Stimulated activated CD4-positive, alpha-beta T cell treated with anti-CD3 and anti-CD28 coated beads, TNF-alpha, amount 100 ng/mL, for 48 hours (primary cell): ENCODE measurements around the gene ZFP57.

Experiments used
- DNase-seq, 3 donors: peaks; one replicate each; pipeline ENCODE4 v3.0.0-alpha.2; 2020; ENCODE audit warnings: low read depth in 3 of 3

Gene ZFP57

DNA sequence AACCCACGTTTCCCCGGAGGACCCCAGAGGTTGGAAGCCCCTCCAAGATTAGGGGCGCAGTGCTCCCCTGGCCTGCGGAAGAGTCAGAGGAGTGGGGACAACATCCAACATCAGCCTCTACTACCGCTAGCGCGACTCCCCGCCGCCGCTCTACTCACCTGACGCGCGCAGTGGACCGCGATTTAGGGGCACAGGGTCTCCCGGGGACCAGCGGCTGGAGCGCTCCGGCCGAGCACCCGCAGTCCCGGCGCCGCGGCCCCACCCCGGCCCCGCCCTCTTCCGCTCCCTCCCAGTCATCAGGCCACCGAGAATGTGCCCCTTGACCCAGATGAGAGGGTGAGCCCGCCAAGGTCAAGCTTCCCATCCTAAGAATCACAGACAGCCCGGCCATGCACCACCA is at the start of gene ZFP57:
Gene ZFP57 (minus strand): TSS at position 249 of the 400 bp plus-strand sequence. CDS start 4,149 bp downstream, outside the sequence.
- no peak for DNase-seq

DNA sequence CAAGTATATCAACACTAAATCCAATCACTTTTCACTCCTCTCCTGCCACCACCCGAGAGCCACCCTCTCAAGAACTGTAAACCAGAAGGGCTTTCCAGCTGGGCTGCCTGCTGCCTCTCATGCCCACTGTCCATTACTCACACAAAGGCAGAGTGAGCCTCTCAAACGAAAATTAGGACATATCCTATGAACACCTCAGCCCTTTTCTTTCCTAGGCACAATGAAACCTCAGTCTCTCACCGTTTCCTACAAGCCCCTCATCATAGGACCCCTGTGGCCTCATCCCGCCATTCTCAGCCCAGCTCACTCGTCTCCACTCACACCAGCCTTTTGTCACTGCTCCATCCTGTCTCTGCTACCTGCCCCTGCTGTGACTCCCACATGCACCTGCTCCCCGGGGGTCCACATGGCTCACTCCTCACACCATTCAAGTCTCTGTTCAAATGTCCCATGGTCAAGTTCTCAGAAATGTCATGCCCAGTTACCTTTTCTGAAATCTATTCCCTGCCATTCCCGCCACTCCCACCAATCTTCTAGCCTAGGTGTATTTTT is 49.7 kb upstream of the ZFP57 start:
- DNase-seq: no peak

DNA sequence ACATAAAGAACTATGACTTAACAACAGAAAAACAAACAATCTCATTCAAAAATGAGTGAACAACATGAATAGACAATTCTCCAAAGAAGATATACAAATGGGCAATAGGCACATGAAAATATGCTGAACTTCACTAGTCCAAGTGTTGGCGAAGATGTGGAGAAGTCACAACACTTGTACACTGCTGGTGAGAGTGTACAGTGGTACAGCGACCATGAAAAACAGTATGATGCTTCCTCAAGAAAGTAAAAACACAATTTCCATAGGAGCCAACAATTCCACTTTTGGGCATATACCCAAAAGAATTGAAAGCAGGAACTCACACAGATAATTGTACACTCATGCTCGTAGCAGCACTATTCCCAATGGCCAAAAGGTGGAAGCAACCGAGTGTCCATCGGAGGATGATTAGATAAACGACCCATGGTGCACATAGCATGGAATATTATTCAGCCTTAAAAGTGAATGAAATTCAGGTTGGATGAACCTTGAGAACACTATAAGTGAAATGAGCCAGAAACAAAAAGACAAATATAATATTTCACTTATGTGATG is 48.9 kb upstream of the ZFP57 start:
- no peak for DNase-seq

DNA sequence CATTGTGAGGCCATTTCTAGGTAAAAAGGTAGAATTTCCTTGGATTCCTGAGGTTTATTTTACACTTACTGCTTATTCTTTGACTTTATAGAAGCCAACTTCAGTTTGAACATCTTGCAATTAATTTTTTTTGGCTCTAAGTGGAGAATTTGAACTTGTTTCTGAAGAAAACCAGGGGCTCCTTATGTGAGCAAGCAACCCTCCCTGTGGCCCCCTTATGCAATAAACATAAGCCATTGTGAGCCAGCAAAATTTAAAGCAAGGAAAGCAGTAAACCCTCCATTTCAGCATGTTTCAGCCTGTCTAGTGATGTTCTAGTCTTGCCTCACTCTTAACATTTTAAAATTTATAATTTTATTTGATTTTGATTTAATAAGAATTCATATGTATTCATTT is 47.9 kb upstream of the ZFP57 start:
- DNase-seq: no peak

DNA sequence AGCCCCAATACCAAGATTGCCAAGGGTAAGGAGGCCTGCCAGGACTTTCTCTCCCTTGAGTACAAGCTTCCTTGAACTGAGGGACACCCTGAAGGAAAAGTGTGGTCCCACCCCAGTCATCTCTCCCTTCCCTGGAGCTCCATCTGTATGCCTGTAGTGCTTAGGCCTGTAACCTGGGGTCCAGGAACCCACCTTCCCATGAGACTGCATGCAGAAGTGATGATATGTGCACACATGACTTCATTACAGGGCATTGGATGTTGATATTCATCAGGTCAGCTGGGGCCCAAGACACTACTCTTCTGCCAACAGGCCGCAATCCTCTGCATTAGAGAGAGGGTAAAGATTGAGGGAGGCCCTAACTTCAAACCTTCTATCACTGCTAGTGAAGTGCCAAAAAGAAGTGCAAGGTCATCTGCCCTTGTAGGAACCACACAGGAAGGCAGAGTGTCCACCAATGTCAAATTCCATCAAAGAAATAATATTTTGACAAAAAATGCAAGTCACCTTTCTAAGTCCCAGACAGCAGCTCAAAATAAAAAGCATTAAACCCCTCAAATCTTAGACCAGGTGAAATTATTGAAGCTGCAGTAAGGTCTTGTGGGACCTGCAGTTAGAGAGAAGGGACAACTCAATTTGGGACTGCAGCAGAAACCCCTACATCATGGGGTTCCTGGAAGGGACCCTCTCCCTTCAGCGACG is 47.4 kb upstream of the ZFP57 start:
- DNase-seq: no peak

DNA sequence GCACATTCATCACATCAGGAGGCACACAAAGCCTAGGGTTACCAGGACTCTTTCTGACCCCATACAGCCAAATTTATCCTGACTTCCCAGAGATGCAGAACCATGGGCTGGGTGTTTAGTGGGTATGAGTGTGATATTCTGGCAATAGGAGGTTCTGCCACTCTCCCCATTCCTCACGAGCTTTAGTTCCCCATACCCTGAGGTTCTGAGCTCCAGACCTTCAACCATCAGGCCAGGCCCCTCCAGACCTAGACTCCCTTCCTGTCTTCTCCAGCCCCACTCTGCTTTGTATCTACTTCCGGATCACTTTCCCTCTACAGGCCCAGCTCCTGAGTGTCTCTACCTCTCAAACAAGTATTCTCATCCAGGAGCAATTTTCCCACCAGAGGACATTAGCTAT is 46.7 kb upstream of the ZFP57 start:
- no peak for DNase-seq

DNA sequence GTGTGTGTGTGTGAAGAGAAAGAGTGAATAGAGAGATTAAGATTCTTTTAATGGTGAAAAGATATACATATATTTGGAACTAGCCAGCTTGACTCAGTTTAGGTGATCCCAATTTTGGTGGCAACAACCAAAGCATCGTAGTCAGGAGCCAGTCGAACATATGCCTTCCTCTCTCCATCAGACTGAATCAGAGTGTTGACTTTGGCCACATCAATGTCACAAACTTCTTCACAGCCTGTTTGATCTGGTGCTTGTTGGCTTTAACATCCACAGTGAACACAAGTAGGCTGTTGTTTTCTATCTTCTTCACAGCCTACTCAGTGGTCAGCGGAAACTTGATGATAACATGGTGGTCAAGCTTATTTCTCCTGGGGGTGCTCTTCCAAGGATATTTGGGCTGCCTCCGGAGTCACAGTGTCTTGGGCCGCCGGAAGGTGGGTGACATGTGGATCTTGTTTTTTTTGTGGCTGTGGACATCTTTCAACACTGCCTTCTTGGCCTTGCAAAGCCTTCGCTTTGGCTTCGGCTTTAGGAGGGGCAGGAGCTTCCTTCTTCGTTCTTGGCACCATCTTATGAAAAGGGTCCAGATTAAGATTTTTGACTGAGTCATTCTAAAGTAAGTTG is 45.7 kb upstream of the ZFP57 start:
- no peak for DNase-seq

DNA sequence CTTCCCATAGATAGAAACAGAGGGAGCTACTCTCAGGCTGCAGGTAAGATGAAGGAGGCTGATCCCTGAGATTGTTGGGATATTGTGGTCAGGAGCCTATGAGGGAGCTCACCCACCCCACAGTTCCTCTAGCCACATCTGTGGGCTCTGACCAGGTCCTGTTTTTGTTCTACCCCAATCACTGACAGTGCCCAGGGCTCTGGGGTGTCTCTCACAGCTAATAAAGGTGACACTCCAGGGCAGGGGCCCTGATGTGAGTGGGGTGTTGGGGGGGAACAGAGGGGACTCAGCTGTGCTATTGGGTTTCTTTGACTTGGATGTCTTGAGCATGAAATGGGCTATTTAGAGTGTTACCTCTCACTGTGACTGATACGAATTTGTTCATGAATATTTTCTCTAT is 45.0 kb upstream of the ZFP57 start:
- no peak for DNase-seq

DNA sequence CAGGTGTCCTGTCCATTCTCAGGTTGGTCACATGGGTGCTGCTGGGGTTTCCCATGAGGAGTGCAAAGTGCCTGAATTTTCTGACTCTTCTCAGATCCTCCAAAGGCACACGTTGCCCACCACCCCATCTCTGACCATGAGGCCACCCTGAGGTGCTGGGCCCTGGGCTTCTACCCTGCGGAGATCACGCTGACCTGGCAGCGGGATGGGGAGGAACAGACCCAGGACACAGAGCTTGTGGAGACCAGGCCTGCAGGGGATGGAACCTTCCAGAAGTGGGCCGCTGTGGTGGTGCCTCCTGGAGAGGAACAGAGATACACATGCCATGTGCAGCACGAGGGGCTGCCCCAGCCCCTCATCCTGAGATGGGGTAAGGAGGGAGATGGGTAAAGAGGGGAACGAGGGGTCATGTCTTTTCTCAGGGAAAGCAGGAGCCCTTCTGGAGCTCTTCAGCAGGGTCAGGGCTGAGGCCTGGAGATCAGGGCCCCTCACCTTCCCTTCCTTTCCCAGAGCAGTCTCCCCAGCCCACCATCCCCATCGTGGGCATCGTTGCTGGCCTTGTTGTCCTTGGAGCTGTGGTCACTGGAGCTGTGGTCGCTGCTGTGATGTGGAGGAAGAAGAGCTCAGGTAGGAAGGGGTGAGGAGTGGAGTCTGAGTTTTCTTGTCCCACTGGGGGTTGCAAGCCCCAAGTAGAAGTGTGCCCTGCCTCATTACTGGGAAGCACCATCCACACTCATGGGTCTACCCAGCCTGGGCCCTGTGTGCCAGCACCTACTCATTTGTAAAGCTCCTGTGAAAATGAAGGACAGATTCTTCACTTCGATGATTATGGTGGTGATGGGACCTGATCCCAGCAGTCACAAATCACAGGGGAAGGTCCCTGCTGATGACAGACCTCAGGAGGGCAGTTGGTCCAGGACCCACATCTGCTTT is 44.3 kb upstream of the ZFP57 start:
- no peak for DNase-seq

DNA sequence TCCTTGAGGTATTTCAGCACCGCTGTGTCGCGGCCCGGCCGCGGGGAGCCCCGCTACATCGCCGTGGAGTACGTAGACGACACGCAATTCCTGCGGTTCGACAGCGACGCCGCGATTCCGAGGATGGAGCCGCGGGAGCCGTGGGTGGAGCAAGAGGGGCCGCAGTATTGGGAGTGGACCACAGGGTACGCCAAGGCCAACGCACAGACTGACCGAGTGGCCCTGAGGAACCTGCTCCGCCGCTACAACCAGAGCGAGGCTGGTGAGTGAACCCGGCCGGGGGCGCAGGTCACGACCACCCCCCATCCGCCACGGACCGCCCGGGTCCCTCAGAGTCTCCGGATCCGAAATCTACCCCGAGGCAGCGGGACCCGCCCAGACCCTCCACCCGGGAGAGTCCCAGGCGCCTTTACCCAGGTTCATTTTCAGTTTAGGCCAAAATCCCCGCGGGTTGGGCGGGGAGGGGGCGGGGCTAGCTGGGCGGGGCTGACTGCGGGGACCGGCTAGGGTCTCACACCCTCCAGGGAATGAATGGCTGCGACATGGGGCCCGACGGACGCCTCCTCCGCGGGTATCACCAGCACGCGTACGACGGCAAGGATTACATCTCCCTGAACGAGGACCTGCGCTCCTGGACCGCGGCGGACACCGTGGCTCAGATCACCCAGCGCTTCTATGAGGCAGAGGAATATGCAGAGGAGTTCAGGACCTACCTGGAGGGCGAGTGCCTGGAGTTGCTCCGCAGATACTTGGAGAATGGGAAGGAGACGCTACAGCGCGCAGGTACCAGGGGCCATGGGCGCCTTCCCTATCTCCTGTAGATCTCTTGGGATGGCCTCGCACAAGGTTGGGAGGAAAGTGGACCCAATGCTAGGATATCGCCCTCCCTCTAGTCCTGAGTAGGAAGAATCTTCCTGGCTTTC is 43.0 kb upstream of the ZFP57 start:
- peak; percentile 52 to 66 (median 56) for DNase-seq

DNA sequence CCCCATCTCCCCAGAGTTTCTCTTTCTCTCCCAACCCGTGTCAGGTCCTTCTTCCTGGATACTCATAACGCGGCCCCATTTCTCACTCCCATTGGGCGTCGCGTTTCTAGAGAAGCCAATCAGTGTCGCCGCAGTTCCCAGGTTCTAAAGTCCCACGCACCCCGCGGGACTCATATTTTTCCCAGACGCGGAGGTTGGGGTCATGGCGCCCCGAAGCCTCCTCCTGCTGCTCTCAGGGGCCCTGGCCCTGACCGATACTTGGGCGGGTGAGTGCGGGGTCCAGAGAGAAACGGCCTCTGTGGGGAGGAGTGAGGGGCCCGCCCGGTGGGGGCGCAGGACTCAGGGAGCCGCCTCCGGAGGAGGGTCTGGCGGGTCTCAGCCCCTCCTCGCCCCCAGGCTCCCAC is 42.3 kb upstream of the ZFP57 start, which contains the start of gene HLA-F:
Gene HLA-F (plus strand): TSS at position 173 of the 404 bp plus-strand sequence. CDS start 30 bp downstream, at position 203.
- DNase-seq: peak; percentile 63 to 70 (median 65)

DNA sequence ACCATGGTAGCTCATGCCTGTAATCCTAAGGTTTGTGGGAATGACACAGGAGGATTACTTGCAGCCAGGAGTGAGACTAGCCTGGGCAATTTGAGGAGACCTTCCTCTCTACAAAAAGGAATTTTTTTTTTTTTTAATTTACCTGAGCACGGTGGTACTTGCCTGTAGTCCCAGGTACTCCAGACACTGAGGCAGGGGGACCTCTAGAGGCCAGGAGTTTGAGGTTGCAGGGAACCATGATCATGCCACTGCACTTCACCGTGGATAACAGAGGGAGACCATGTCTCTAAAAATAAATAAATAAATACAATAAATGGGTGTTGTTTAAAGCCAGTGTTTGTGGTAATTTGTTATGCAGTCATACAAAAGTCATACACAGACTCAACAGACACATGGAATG is 39.9 kb upstream of the ZFP57 start:
- no peak for DNase-seq

DNA sequence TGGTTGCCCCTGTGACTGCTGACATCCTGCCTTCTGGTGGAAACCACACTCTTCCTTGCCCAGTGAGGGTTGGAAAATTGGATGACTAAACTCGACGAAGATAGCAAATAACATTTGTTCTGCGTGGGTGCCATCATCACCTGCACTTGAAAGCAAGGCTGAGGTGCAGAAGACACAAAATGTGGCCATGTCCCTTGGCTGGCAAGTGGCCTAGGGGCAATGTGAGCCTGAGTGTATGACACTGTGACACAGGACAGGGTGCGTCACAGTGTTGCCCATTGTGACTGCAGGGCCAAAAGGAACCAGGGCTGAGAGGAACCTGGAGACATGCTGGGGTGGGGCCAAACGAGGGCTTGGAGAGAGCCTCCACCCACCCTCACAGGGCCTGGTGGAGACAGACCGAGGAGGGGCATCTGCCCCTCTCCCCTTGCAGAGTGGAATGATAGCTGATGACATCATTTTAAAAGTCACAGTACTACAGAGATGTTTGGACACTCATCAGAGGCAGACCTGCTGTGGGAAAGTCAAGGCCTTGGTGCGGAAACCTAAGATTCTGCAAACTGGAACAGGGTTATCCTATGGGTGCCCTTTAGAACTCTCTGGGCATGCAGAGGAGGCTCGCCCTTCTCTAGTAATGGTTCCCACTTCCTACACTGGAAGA is 29.5 kb upstream of the ZFP57 start:
- no peak for DNase-seq

DNA sequence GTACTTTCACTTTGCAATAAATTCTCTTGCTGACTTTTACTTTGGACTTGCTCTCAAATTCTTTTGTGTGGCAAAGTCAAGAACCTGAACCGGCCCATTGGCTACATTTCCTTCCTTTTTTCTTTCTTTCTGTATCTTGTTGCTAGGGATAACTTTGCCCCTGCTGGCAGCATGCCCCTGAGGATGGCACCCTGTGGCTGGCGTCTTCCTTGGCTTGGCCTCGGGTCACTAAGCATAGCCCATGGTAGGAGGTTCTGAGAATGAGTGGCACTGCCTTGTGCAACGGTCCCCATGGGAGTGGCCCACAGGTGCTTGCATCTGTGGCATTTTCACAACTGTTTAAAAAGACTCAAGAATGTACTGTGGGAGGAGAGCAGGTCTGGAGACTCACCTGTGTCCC is 28.2 kb upstream of the ZFP57 start:
- no peak for DNase-seq

DNA sequence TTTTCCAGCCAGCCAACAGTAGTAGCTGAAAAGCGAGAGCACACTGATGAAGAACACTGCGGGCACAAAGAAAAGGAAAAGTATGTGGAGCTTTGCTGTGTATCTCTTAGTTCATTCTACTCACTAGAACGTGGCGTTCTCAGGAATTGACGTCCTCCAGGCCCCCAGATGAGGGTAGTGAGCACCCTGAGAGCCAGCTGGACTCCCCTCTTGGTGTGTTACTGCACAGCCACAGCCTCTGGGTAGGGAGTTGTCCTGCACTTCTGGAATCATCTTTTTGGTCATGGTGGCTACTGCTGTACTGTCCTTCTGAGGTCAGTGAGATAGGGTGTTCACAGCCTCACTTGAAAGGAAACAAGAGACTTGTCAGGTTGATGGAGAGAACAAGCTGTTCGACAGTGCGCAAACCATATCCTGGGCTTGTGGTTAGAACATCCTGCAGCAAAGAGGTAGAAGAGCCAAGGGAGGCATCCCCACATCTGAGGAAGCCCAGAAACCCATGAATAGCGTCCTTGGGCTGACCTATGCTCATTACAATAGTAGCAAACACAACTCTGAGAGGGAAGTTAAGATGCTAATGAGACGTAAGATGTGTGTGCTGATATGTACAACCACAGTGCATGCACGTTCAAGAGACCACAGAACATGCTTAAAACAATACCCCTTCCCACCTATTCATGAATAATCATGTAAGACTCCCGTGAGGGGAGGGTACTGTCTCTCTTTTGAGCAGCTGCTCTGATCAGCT is 27.7 kb upstream of the ZFP57 start:
- DNase-seq: no peak

DNA sequence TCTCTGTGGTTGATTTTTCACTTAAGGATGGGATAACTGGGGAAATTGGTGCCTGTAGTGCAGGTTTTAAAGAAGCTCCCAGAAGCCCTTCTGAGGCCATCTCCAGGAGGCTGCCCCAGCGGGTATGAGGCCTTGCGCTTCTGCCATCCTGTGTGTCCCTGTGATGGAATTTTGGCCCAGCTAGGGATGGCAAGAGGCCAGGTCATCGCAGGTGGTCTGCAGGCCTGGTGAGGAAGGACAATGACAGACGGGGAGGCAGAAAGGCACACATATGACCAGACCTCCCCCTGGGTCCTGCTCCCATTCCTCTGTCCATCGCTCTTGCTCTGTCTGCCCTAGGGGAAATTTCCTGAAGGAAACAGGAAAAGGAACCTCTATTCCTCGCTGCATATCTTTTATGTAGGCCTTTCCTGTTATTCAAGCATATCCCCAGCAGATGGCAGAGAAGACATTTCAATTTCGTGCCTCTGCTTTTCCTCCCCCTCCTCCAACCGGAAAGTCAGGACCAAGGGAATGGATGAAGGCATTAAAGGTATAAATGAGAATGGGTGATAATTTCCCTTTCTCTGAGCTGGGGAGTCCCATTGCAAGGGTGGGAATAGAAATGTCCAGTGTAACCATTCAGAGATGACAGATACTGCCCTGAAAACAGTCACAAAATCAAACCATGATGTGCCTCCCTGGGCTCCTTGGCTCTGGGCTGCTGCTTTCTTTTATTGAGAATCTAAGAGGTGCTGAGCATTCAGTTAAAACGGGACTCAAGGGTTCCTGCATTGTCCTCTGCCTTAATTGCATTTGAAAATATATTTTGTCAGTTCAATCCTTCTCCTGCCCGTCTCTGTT is 24.7 kb upstream of the ZFP57 start:
- DNase-seq: no peak

DNA sequence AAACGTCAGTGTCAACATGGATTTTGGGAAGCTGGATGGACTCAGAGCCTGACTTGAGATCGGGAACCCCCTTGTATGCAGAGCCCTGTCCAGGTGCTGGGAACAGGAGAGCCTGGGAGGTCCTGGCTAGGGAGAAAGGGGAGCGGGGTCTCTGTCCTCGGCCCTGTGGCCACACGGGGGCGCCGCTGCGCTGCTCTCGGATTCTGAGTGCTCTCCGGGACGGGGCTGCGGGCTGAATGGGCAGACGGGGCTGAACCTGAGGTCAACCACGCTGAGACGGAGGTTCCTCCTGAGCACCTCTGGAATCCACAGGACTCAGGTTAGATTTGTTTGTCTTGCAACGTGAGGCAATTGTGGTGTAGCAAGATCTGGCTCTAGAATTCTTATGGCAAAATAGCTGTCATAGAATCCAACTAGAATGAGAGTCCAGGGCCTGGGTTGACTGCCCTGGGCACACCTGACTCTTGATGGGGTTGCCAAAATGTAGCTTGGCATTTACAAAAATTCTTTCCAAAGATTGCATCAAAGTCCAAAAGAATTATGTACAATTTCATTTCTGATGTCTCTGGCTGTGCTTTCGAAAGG is 21.7 kb upstream of the ZFP57 start:
- DNase-seq: peak; percentile 49 to 77 (median 73)
